OCI-LY3 (cell line): Measurements from ENCODE around the gene EOLA1.
"Not testable (repeated sequence)": the region's sequence is repeated elsewhere in the genome, so short reads cannot be mapped to it uniquely, and the experiment has no call there.

ENCODE experiments used
- CTCF ChIP-seq: fragments of 200-600, 300-600 bp; sonication (generic); IDR thresholded peaks from 2 replicates; pipeline ENCODE4 v1.5.1; 2014; ENCODE audit warnings: antibody characterized with exemption, low read length, low read depth
- EZH2phosphoT487 ChIP-seq: fragments of 200-600 bp; shearing (Covaris generic); IDR thresholded peaks from 2 replicates; pipeline ENCODE4 v1.6.1; 2018; ENCODE audit warnings: antibody characterized with exemption, mixed run types, low read depth

- not testable (repeated sequence) for TF ChIP-seq CTCF, EZH2phosphoT487
These were observed 7.0 kb downstream of the EOLA1 start for GRCh38 chrX:149547782-149548181.
